GM23248 (cell line): Measurements from ENCODE around the gene TBC1D14.

Experiments
- EZH2 ChIP-seq: fragments of 200-600 bp; sonication (generic); IDR thresholded peaks from 2 replicates; pipeline ENCODE4 v1.6.1; 2018; ENCODE audit warnings: antibody characterized with exemption, mild to moderate bottlenecking; ENCODE audit not compliant: insufficient read depth, poor library complexity, severe bottlenecking
- EZH2phosphoT487 ChIP-seq: fragments of 200-600 bp; sonication (generic); IDR thresholded peaks from 2 replicates; pipeline ENCODE4 v1.6.1; 2018; ENCODE audit warnings: antibody characterized with exemption, moderate library complexity, mild to moderate bottlenecking, low read depth; ENCODE audit not compliant: insufficient read depth

DNA sequence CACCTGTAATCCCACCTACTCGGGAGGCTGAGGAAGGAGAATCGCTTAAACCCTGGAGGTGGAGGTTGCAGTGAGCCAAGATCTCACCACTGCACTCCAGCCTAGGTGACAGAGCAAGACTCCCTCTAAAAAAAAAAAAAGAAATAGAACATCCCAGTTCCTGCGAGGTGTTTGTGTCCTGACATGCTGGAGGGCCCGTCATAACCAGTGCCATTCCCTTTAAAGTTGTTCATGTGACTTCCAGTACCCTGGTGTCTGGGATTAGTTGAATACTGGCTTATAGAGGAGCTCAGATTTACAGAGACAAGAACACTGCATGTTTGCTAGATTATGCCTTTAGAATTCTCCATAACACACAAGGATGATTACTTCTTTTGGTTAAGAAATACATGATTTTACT is 95.9 kb downstream of the TBC1D14 start:
- TF ChIP-seq EZH2, result no peak
- no peak for TF ChIP-seq EZH2phosphoT487
